SK-N-MC (cell line): ENCODE data around the gene FDX2.

Source experiments
- EZH2 ChIP-seq: fragments of 200-600 bp; sonication (generic); IDR thresholded peaks from one replicate; pipeline ENCODE4 v1.6.1; 2017; ENCODE audit warnings: antibody characterized with exemption
- POLR2AphosphoS5 ChIP-seq: IDR thresholded peaks from 2 replicates; pipeline ENCODE4 v1.6.1; 2012; ENCODE audit warnings: mild to moderate bottlenecking, low read depth, low read length, borderline replicate concordance

GRCh38 chr19:10362259-10362658 is 46.4 kb upstream of the FDX2 start:
- TF ChIP-seq EZH2 (no peak), POLR2AphosphoS5 (no peak)
